ENCODE data around the gene PNKP. TPM values are rescaled to one million over a fixed set of nuclear protein-coding genes. Genes with fewer than 3 reads are reported as not detected.

The PNKP gene
- total and polyA plus RNA-seq, 10 of the 15 experiments (the other 5 are each of a cell fraction or from before 2014, with no cell fraction given): 2.9 to 82.3 (median 33.2) TPM

DNA sequence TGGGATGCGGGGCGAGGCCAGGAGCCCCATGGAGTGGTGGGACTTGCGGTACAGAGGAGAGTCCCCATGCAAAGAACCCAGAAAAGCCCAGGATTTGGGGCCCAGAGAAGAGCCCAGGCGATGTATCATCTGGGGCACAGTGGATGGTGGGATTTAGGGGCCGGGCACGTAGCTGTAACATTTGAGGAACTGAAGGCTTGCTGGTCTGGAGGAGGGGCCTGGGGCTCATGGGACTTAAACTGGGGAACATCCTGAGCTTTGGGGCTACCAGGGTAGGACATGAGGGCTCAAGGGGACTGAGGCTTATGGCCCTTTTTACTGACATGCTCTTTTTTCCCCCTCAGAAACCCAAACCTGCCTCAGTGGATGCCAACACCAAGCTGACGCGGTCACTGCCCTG lies 35.8 kb downstream of the PNKP start (continued):
- TF ChIP-seq, protein P1, sequence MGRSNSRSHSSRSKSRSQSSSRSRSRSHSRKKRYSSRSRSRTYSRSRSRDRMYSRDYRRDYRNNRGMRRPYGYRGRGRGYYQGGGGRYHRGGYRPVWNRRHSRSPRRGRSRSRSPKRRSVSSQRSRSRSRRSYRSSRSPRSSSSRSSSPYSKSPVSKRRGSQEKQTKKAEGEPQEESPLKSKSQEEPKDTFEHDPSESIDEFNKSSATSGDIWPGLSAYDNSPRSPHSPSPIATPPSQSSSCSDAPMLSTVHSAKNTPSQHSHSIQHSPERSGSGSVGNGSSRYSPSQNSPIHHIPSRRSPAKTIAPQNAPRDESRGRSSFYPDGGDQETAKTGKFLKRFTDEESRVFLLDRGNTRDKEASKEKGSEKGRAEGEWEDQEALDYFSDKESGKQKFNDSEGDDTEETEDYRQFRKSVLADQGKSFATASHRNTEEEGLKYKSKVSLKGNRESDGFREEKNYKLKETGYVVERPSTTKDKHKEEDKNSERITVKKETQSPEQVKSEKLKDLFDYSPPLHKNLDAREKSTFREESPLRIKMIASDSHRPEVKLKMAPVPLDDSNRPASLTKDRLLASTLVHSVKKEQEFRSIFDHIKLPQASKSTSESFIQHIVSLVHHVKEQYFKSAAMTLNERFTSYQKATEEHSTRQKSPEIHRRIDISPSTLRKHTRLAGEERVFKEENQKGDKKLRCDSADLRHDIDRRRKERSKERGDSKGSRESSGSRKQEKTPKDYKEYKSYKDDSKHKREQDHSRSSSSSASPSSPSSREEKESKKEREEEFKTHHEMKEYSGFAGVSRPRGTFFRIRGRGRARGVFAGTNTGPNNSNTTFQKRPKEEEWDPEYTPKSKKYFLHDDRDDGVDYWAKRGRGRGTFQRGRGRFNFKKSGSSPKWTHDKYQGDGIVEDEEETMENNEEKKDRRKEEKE (IDR thresholded peaks at IDR 0.05): no peak
- no peak for TF ChIP-seq RELA (IDR thresholded peaks at IDR 0.05; ENCODE audit: borderline replicate concordance, partially characterized antibody)
- TF ChIP-seq NRF1 (conservative IDR thresholded peaks at IDR 0.05; ENCODE audit: low read depth, low read length): no peak
- TF ChIP-seq, protein P2, sequence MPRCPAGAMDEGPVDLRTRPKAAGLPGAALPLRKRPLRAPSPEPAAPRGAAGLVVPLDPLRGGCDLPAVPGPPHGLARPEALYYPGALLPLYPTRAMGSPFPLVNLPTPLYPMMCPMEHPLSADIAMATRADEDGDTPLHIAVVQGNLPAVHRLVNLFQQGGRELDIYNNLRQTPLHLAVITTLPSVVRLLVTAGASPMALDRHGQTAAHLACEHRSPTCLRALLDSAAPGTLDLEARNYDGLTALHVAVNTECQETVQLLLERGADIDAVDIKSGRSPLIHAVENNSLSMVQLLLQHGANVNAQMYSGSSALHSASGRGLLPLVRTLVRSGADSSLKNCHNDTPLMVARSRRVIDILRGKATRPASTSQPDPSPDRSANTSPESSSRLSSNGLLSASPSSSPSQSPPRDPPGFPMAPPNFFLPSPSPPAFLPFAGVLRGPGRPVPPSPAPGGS (IDR thresholded peaks at IDR 0.05; ENCODE audit: borderline replicate concordance, insufficient read depth, low read depth, low read length, poor library complexity, severe bottlenecking): no peak
- TF ChIP-seq, protein P3, sequence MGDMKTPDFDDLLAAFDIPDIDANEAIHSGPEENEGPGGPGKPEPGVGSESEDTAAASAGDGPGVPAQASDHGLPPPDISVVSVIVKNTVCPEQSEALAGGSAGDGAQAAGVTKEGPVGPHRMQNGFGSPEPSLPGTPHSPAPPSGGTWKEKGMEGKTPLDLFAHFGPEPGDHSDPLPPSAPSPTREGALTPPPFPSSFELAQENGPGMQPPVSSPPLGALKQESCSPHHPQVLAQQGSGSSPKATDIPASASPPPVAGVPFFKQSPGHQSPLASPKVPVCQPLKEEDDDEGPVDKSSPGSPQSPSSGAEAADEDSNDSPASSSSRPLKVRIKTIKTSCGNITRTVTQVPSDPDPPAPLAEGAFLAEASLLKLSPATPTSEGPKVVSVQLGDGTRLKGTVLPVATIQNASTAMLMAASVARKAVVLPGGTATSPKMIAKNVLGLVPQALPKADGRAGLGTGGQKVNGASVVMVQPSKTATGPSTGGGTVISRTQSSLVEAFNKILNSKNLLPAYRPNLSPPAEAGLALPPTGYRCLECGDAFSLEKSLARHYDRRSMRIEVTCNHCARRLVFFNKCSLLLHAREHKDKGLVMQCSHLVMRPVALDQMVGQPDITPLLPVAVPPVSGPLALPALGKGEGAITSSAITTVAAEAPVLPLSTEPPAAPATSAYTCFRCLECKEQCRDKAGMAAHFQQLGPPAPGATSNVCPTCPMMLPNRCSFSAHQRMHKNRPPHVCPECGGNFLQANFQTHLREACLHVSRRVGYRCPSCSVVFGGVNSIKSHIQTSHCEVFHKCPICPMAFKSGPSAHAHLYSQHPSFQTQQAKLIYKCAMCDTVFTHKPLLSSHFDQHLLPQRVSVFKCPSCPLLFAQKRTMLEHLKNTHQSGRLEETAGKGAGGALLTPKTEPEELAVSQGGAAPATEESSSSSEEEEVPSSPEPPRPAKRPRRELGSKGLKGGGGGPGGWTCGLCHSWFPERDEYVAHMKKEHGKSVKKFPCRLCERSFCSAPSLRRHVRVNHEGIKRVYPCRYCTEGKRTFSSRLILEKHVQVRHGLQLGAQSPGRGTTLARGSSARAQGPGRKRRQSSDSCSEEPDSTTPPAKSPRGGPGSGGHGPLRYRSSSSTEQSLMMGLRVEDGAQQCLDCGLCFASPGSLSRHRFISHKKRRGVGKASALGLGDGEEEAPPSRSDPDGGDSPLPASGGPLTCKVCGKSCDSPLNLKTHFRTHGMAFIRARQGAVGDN (IDR thresholded peaks at IDR 0.05): no peak
- TF ChIP-seq, protein P4, sequence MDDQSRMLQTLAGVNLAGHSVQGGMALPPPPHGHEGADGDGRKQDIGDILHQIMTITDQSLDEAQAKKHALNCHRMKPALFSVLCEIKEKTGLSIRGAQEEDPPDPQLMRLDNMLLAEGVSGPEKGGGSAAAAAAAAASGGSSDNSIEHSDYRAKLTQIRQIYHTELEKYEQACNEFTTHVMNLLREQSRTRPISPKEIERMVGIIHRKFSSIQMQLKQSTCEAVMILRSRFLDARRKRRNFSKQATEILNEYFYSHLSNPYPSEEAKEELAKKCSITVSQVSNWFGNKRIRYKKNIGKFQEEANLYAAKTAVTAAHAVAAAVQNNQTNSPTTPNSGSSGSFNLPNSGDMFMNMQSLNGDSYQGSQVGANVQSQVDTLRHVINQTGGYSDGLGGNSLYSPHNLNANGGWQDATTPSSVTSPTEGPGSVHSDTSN (IDR thresholded peaks at IDR 0.05; ENCODE audit: insufficient replicate concordance, low read depth, low read length): no peak
- TF ChIP-seq MYB (IDR thresholded peaks at IDR 0.05; ENCODE audit: borderline replicate concordance, low read depth, low read length): no peak
- TF ChIP-seq EED (IDR thresholded peaks at IDR 0.05; ENCODE audit: low read depth): no peak
- TF ChIP-seq, protein P5, sequence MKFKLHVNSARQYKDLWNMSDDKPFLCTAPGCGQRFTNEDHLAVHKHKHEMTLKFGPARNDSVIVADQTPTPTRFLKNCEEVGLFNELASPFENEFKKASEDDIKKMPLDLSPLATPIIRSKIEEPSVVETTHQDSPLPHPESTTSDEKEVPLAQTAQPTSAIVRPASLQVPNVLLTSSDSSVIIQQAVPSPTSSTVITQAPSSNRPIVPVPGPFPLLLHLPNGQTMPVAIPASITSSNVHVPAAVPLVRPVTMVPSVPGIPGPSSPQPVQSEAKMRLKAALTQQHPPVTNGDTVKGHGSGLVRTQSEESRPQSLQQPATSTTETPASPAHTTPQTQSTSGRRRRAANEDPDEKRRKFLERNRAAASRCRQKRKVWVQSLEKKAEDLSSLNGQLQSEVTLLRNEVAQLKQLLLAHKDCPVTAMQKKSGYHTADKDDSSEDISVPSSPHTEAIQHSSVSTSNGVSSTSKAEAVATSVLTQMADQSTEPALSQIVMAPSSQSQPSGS (IDR thresholded peaks at IDR 0.05; ENCODE audit: low read length): no peak
- no peak for TF ChIP-seq CREM (IDR thresholded peaks at IDR 0.05; ENCODE audit: low read depth)
